ENCODE measurements around the gene EEFSEC.

EEFSEC gene

GRCh38 chr3:128420720-128421438, 267.6 kb downstream of the EEFSEC start:
- WGBS, 2 experiments (ENCODE audit: insufficient coverage in 2 of 2) = 97 to 98% methylated on average over 12 of the region's 12 CpGs
- peaks cover 16% of the 10 kb centered on the region for H3K4me1 ChIP-seq (ENCODE audit: control insufficient read depth, insufficient read depth, low read length, poor library complexity, severe bottlenecking)

GRCh38 chr3:128421439-128421836, 268.2 kb downstream of the EEFSEC start:
- Histone ChIP-seq H3K27ac (ENCODE audit: low read depth, low read length, severe bottlenecking) (no peak overlapping the region), H3K9me3 (ENCODE audit: control insufficient read depth, low read length) (peaks cover 8% of the 10 kb centered on the region), H3K4me3 (ENCODE audit: extremely low read depth, insufficient read depth, low read length, poor library complexity, severe bottlenecking) (no peak overlapping the region), H3K4me1 (ENCODE audit: control insufficient read depth, insufficient read depth, low read length, poor library complexity, severe bottlenecking) (peaks cover 11% of the 10 kb centered on the region), H3K36me3 (ENCODE audit: control insufficient read depth, insufficient read depth, low read length) (no peaks in the 10 kb centered on the region)
- WGBS, 2 experiments (ENCODE audit: insufficient coverage in 2 of 2) = 86 to 95% methylated on average over 5 to 11 of the region's 11 CpGs

More at GRCh38 chr3:128420720-128421438, 267.6 kb downstream of the EEFSEC start:
- H3K36me3 ChIP-seq (ENCODE audit: control insufficient read depth, insufficient read depth, low read length) = no peaks in the 10 kb centered on the region
- no peak overlapping the region for H3K4me3 ChIP-seq (ENCODE audit: extremely low read depth, insufficient read depth, low read length, poor library complexity, severe bottlenecking)
- H3K27ac ChIP-seq (ENCODE audit: low read depth, low read length, severe bottlenecking) = no peak overlapping the region
- peaks cover 8% of the 10 kb centered on the region for H3K9me3 ChIP-seq (ENCODE audit: control insufficient read depth, low read length)

- H3K9me3 ChIP-seq (ENCODE audit: control insufficient read depth, low read length) = peaks cover 8% of the 10 kb centered on the region
- WGBS, 2 experiments (ENCODE audit: insufficient coverage in 2 of 2) = 90 to 93% methylated on average over 4 to 7 of the region's 7 CpGs
These were observed 268.7 kb downstream of the EEFSEC start for GRCh38 chr3:128421966-128422365.

GRCh38 chr3:128422762-128423524, 269.7 kb downstream of the EEFSEC start:
- H3K36me3 ChIP-seq (ENCODE audit: control insufficient read depth, insufficient read depth, low read length) = no peaks in the 10 kb centered on the region
- H3K9me3 ChIP-seq (ENCODE audit: control insufficient read depth, low read length) = peaks cover 8% of the 10 kb centered on the region
- H3K27ac ChIP-seq (ENCODE audit: low read depth, low read length, severe bottlenecking) = no peak overlapping the region
- H3K4me1 ChIP-seq (ENCODE audit: control insufficient read depth, insufficient read depth, low read length, poor library complexity, severe bottlenecking) = peaks cover 5% of the 10 kb centered on the region
- 88 to 97% methylated on average over 2 to 3 of the region's 3 CpGs for WGBS, 2 experiments (ENCODE audit: insufficient coverage in 2 of 2)
- no peak overlapping the region for H3K4me3 ChIP-seq (ENCODE audit: extremely low read depth, insufficient read depth, low read length, poor library complexity, severe bottlenecking)

More at GRCh38 chr3:128421966-128422365, 268.7 kb downstream of the EEFSEC start:
- H3K4me3 ChIP-seq (ENCODE audit: extremely low read depth, insufficient read depth, low read length, poor library complexity, severe bottlenecking) = no peak overlapping the region
- peaks cover 11% of the 10 kb centered on the region for H3K4me1 ChIP-seq (ENCODE audit: control insufficient read depth, insufficient read depth, low read length, poor library complexity, severe bottlenecking)
- no peaks in the 10 kb centered on the region for H3K36me3 ChIP-seq (ENCODE audit: control insufficient read depth, insufficient read depth, low read length)
- H3K27ac ChIP-seq (ENCODE audit: low read depth, low read length, severe bottlenecking) = no peak overlapping the region

GRCh38 chr3:128423525-128424147, 270.4 kb downstream of the EEFSEC start:
- peaks cover 5% of the 10 kb centered on the region for H3K4me1 ChIP-seq (ENCODE audit: control insufficient read depth, insufficient read depth, low read length, poor library complexity, severe bottlenecking)
- H3K36me3 ChIP-seq (ENCODE audit: control insufficient read depth, insufficient read depth, low read length) = no peaks in the 10 kb centered on the region
- WGBS, 2 experiments (ENCODE audit: insufficient coverage in 2 of 2) = 93 to 100% methylated on average over 2 to 3 of the region's 7 CpGs
- no peak overlapping the region for H3K27ac ChIP-seq (ENCODE audit: low read depth, low read length, severe bottlenecking)
- no peak overlapping the region for H3K4me3 ChIP-seq (ENCODE audit: extremely low read depth, insufficient read depth, low read length, poor library complexity, severe bottlenecking)
- peaks cover 8% of the 10 kb centered on the region for H3K9me3 ChIP-seq (ENCODE audit: control insufficient read depth, low read length)

GRCh38 chr3:128424508-128425069, 271.3 kb downstream of the EEFSEC start:
- Histone ChIP-seq H3K9me3 (ENCODE audit: control insufficient read depth, low read length) (peaks cover under 1% of the 10 kb centered on the region), H3K36me3 (ENCODE audit: control insufficient read depth, insufficient read depth, low read length) (no peaks in the 10 kb centered on the region), H3K27ac (ENCODE audit: low read depth, low read length, severe bottlenecking) (no peak overlapping the region), H3K4me3 (ENCODE audit: extremely low read depth, insufficient read depth, low read length, poor library complexity, severe bottlenecking) (no peak overlapping the region), H3K4me1 (ENCODE audit: control insufficient read depth, insufficient read depth, low read length, poor library complexity, severe bottlenecking) (peaks cover 5% of the 10 kb centered on the region)
- WGBS, 2 experiments (ENCODE audit: insufficient coverage in 2 of 2) = 94% methylated on average over 11 to 12 of the region's 14 CpGs

GRCh38 chr3:128425142-128425845, 272.0 kb downstream of the EEFSEC start:
- Histone ChIP-seq H3K9me3 (ENCODE audit: control insufficient read depth, low read length) (no peaks in the 10 kb centered on the region), H3K36me3 (ENCODE audit: control insufficient read depth, insufficient read depth, low read length) (no peaks in the 10 kb centered on the region), H3K27ac (ENCODE audit: low read depth, low read length, severe bottlenecking) (no peak overlapping the region), H3K4me1 (ENCODE audit: control insufficient read depth, insufficient read depth, low read length, poor library complexity, severe bottlenecking) (peaks cover 5% of the 10 kb centered on the region), H3K4me3 (ENCODE audit: extremely low read depth, insufficient read depth, low read length, poor library complexity, severe bottlenecking) (no peak overlapping the region)
- 91 to 95% methylated on average over 18 to 20 of the region's 23 CpGs for WGBS, 2 experiments (ENCODE audit: insufficient coverage in 2 of 2)

GRCh38 chr3:128425846-128426127, 272.5 kb downstream of the EEFSEC start:
- Histone ChIP-seq H3K9me3 (ENCODE audit: control insufficient read depth, low read length) (no peaks in the 10 kb centered on the region), H3K4me3 (ENCODE audit: extremely low read depth, insufficient read depth, low read length, poor library complexity, severe bottlenecking) (no peak overlapping the region), H3K36me3 (ENCODE audit: control insufficient read depth, insufficient read depth, low read length) (no peaks in the 10 kb centered on the region), H3K4me1 (ENCODE audit: control insufficient read depth, insufficient read depth, low read length, poor library complexity, severe bottlenecking) (peaks cover 5% of the 10 kb centered on the region), H3K27ac (ENCODE audit: low read depth, low read length, severe bottlenecking) (no peak overlapping the region)
- WGBS, 2 experiments (ENCODE audit: insufficient coverage in 2 of 2) = 80 to 92% methylated on average over 7 to 8 of the region's 8 CpGs

GRCh38 chr3:128426128-128426921, 273.0 kb downstream of the EEFSEC start:
- Histone ChIP-seq H3K27ac (ENCODE audit: low read depth, low read length, severe bottlenecking) (no peak overlapping the region), H3K9me3 (ENCODE audit: control insufficient read depth, low read length) (no peaks in the 10 kb centered on the region), H3K4me3 (ENCODE audit: extremely low read depth, insufficient read depth, low read length, poor library complexity, severe bottlenecking) (peak overlapping the region; percentile 5), H3K36me3 (ENCODE audit: control insufficient read depth, insufficient read depth, low read length) (no peaks in the 10 kb centered on the region), H3K4me1 (ENCODE audit: control insufficient read depth, insufficient read depth, low read length, poor library complexity, severe bottlenecking) (peaks cover 5% of the 10 kb centered on the region)
- WGBS, 2 experiments (ENCODE audit: insufficient coverage in 2 of 2) = 8 to 12% methylated on average over 40 to 57 of the region's 66 CpGs
